ENCODE data around the gene ZNF644.

- TF ChIP-seq POLR2AphosphoS5 (IDR thresholded peaks at IDR 0.05) (no peak), CTCF (IDR thresholded peaks at IDR 0.05) (no peak), POLR2A (IDR thresholded peaks at IDR 0.05) (no peak)
Measured at GRCh38 chr1:90989302-90989701, 32.5 kb downstream of the ZNF644 start.

Measured in upper lobe of left lung (tissue), 4 donors.